Amniotic stem cell (primary cell): ENCODE measurements around the gene CRADD.
"Not testable (repeated sequence)": the region's sequence is repeated elsewhere in the genome, so short reads cannot be mapped to it uniquely, and the experiment has no call there.

Experiments used
- DNase-seq: peaks from one replicate; lab custom pipeline; 2025; lab: John Stamatoyannopoulos, UW

The CRADD gene

GRCh38 chr12:93901739-93902138 is 224.6 kb downstream of the CRADD start:
- no peak for DNase-seq

GRCh38 chr12:93902192-93902591 is 225.0 kb downstream of the CRADD start:
- no peak for DNase-seq

GRCh38 chr12:93902736-93903562 is 225.8 kb downstream of the CRADD start:
- no peak for DNase-seq

- no peak for DNase-seq
These were observed 226.9 kb downstream of the CRADD start for GRCh38 chr12:93904124-93904523.

- DNase-seq, result no peak
These were observed 231.1 kb downstream of the CRADD start for GRCh38 chr12:93908264-93908663.

GRCh38 chr12:93908846-93909567 is 231.8 kb downstream of the CRADD start:
- no peak for DNase-seq

- no peak for DNase-seq
These were observed 234.2 kb downstream of the CRADD start for GRCh38 chr12:93911396-93911795.

GRCh38 chr12:93912086-93912733 is 235.0 kb downstream of the CRADD start:
- DNase-seq, result no peak

GRCh38 chr12:93913845-93914244 is 236.7 kb downstream of the CRADD start:
- peak; percentile 48 for DNase-seq

GRCh38 chr12:93914281-93914680 is 237.1 kb downstream of the CRADD start:
- no peak for DNase-seq

GRCh38 chr12:93915411-93915810 is 238.2 kb downstream of the CRADD start:
- DNase-seq, result no peak

- no peak for DNase-seq
These were observed 239.2 kb downstream of the CRADD start for GRCh38 chr12:93916402-93916801.

- peak; percentile 84 for DNase-seq
These were observed 241.1 kb downstream of the CRADD start for GRCh38 chr12:93918262-93918661.

- DNase-seq, result no peak
These were observed 241.7 kb downstream of the CRADD start for GRCh38 chr12:93918900-93919299.

GRCh38 chr12:93921521-93921920 is 244.3 kb downstream of the CRADD start:
- no peak for DNase-seq

- DNase-seq, result no peak
These were observed 245.4 kb downstream of the CRADD start for GRCh38 chr12:93922583-93923006.

- DNase-seq, result no peak
These were observed 247.2 kb downstream of the CRADD start for GRCh38 chr12:93924367-93924766.

- no peak for DNase-seq
These were observed 248.5 kb downstream of the CRADD start for GRCh38 chr12:93925585-93926205.

GRCh38 chr12:93926237-93926636 is 249.1 kb downstream of the CRADD start:
- DNase-seq, result no peak

- DNase-seq, result not testable (repeated sequence)
These were observed 251.9 kb downstream of the CRADD start for GRCh38 chr12:93929081-93929480.

GRCh38 chr12:93937812-93938211 is 260.6 kb downstream of the CRADD start:
- DNase-seq, result no peak

GRCh38 chr12:93938317-93938716 is 261.1 kb downstream of the CRADD start:
- DNase-seq, result no peak
